ENCODE data around the gene ITGB4.

DNA sequence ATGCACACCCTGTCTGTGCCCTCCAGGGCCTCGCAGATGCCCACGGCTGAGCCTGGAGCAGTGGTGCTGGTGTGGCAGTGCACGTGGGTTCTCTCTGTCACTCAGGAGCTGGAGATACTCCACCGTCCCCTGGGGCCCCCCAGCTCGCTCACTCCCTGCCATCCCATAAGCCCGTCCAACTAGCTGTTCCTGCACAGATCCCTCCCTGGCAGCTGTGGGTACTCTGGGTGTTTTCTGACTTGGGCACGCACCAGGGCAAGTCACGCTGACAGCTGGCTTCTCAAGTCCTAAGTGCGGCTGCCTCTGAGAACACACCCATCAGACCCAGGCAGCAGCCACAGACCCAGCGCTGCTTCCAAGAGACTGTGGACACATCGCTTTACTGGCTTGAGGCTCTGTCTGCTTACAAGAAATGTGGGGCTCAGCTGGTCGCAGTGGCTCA is 25.4 kb upstream of the ITGB4 start:
- TF ChIP-seq, protein P1, sequence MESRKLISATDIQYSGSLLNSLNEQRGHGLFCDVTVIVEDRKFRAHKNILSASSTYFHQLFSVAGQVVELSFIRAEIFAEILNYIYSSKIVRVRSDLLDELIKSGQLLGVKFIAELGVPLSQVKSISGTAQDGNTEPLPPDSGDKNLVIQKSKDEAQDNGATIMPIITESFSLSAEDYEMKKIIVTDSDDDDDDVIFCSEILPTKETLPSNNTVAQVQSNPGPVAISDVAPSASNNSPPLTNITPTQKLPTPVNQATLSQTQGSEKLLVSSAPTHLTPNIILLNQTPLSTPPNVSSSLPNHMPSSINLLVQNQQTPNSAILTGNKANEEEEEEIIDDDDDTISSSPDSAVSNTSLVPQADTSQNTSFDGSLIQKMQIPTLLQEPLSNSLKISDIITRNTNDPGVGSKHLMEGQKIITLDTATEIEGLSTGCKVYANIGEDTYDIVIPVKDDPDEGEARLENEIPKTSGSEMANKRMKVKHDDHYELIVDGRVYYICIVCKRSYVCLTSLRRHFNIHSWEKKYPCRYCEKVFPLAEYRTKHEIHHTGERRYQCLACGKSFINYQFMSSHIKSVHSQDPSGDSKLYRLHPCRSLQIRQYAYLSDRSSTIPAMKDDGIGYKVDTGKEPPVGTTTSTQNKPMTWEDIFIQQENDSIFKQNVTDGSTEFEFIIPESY (CRISPR knock-in tag; IDR thresholded peaks at IDR 0.05), result no peak
- TF ChIP-seq, protein P2, sequence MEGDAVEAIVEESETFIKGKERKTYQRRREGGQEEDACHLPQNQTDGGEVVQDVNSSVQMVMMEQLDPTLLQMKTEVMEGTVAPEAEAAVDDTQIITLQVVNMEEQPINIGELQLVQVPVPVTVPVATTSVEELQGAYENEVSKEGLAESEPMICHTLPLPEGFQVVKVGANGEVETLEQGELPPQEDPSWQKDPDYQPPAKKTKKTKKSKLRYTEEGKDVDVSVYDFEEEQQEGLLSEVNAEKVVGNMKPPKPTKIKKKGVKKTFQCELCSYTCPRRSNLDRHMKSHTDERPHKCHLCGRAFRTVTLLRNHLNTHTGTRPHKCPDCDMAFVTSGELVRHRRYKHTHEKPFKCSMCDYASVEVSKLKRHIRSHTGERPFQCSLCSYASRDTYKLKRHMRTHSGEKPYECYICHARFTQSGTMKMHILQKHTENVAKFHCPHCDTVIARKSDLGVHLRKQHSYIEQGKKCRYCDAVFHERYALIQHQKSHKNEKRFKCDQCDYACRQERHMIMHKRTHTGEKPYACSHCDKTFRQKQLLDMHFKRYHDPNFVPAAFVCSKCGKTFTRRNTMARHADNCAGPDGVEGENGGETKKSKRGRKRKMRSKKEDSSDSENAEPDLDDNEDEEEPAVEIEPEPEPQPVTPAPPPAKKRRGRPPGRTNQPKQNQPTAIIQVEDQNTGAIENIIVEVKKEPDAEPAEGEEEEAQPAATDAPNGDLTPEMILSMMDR (IDR thresholded peaks at IDR 0.05 in 2 of 3, conservative IDR thresholded peaks at IDR 0.05 in 1 of 3; ENCODE audit: insufficient read depth in 2 of 3, low read depth in 1 of 3, low read length in 3 of 3), result no peak
- TF ChIP-seq RNF2 (IDR thresholded peaks at IDR 0.05), result no peak

Data from K562 (cell line).